Measurements from ENCODE around the gene DPH2.

DNA sequence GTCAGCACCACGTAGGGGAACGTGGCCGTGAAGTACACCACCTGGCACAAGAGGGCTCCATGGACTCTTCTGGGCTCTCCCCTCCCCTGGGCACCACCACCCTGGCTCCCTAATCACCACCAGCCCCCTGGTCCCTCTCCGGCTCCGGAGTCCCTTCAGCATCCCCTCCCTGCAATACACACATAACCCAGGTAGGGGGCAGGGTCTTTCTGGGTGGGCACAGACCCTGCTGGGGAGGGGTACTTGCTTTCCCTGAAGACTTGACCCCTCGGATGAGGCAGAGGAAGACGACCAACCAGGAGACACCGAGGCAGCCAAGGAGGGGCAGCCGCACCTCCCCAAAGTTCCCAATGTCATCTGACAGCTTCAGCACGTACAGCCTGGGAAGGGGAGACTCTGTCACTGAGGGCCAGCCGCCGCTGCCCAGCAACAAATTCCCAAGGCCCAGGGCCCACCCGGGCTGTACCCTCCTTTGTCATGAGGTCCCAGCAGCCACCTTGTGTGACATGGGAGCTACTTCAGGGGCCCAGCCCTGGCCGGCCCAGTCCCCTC is 32.9 kb downstream of the DPH2 start:
- no peak for TF ChIP-seq POLR2A (IDR thresholded peaks at IDR 0.05)
- TF ChIP-seq, protein P1, sequence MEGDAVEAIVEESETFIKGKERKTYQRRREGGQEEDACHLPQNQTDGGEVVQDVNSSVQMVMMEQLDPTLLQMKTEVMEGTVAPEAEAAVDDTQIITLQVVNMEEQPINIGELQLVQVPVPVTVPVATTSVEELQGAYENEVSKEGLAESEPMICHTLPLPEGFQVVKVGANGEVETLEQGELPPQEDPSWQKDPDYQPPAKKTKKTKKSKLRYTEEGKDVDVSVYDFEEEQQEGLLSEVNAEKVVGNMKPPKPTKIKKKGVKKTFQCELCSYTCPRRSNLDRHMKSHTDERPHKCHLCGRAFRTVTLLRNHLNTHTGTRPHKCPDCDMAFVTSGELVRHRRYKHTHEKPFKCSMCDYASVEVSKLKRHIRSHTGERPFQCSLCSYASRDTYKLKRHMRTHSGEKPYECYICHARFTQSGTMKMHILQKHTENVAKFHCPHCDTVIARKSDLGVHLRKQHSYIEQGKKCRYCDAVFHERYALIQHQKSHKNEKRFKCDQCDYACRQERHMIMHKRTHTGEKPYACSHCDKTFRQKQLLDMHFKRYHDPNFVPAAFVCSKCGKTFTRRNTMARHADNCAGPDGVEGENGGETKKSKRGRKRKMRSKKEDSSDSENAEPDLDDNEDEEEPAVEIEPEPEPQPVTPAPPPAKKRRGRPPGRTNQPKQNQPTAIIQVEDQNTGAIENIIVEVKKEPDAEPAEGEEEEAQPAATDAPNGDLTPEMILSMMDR (IDR thresholded peaks at IDR 0.05) = no peak

All from adrenal gland (tissue), 5 donors.